ENCODE measurements around the gene DAP. TPM values are rescaled to one million over a fixed set of nuclear protein-coding genes. Genes with fewer than 3 reads are reported as not detected.

The DAP gene
- total RNA-seq, 1 experiment from 2014 or later: 138 TPM

DNA sequence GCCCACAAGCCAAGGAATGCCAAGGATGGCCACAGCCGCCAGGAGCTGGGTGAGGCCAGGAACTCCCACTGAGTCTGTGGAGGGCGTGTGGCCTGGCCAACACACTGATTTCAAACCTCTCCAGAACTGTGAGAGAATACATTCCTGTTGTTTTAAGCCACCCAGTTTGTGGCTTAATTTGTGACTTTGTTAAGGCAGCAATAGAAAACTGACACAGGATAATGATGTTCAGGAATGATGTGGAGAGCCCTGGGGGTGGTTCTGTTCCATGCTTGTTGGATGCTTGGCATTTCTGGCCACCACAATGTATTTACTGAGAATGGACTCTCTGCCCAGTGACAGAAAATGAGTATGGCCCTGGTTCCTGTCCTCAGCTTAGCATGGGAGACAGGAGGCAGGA, 82.8 kb downstream of the DAP start:
- CTCF ChIA-PET: no interaction called here
- intact Hi-C loops (cut with micrococcal nuclease; ENCODE audit: unreplicated experiment): no loop called here
- TF ChIP-seq, protein P1, sequence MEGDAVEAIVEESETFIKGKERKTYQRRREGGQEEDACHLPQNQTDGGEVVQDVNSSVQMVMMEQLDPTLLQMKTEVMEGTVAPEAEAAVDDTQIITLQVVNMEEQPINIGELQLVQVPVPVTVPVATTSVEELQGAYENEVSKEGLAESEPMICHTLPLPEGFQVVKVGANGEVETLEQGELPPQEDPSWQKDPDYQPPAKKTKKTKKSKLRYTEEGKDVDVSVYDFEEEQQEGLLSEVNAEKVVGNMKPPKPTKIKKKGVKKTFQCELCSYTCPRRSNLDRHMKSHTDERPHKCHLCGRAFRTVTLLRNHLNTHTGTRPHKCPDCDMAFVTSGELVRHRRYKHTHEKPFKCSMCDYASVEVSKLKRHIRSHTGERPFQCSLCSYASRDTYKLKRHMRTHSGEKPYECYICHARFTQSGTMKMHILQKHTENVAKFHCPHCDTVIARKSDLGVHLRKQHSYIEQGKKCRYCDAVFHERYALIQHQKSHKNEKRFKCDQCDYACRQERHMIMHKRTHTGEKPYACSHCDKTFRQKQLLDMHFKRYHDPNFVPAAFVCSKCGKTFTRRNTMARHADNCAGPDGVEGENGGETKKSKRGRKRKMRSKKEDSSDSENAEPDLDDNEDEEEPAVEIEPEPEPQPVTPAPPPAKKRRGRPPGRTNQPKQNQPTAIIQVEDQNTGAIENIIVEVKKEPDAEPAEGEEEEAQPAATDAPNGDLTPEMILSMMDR (IDR thresholded peaks at IDR 0.05; ENCODE audit: unreplicated experiment): no peak
- no peaks in the 10 kb centered on the region for H3K4me1 Mint-ChIP-seq (ENCODE audit: low read depth, unreplicated experiment)
- peaks cover 20% of the 10 kb centered on the region for H3K27me3 Mint-ChIP-seq (ENCODE audit: unreplicated experiment)
- no peak overlapping the region for H3K27ac Mint-ChIP-seq (ENCODE audit: unreplicated experiment)
- H3K9me3 Mint-ChIP-seq (ENCODE audit: low read depth, unreplicated experiment): no peaks in the 10 kb centered on the region
- no peak overlapping the region for H3K4me3 Mint-ChIP-seq (ENCODE audit: low read depth, unreplicated experiment)
- DNase-seq: no peak
- no TSS peak for BruUV-seq (replicated peaks)
- peaks cover 25% of the 10 kb centered on the region for H3K36me3 Mint-ChIP-seq (ENCODE audit: insufficient read depth, unreplicated experiment)

DNA sequence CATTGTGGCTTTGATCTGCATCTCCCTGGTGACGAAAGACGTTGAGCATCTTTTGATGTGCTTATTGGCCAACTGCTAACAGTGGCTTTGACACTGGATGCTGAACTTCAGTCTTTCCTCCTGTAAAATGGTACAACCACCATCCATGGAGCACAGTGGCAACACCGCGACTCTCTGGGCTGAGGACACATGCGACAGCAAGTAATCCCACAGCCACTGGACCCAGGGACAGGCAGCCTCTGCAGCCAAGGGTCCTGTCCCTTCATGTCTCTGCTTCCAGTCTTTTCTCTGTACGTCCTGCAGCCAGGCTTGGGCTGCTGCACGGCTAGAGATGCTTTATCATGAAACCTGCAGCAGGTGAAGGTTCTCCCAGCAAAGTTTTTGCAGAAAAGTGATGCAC, 83.5 kb downstream of the DAP start:
- Mint-ChIP-seq H3K9me3 (ENCODE audit: low read depth, unreplicated experiment) (no peaks in the 10 kb centered on the region), H3K27ac (ENCODE audit: unreplicated experiment) (no peak overlapping the region), H3K4me3 (ENCODE audit: low read depth, unreplicated experiment) (no peak overlapping the region), H3K36me3 (ENCODE audit: insufficient read depth, unreplicated experiment) (peaks cover 25% of the 10 kb centered on the region), H3K27me3 (ENCODE audit: unreplicated experiment) (peaks cover 20% of the 10 kb centered on the region), H3K4me1 (ENCODE audit: low read depth, unreplicated experiment) (no peaks in the 10 kb centered on the region)
- CTCF ChIA-PET: no interaction called here
- intact Hi-C loops (cut with micrococcal nuclease; ENCODE audit: unreplicated experiment): no loop called here
- no TSS peak for BruUV-seq (replicated peaks)
- TF ChIP-seq, protein P1 (IDR thresholded peaks at IDR 0.05; ENCODE audit: unreplicated experiment): no peak
- DNase-seq: no peak

DNA sequence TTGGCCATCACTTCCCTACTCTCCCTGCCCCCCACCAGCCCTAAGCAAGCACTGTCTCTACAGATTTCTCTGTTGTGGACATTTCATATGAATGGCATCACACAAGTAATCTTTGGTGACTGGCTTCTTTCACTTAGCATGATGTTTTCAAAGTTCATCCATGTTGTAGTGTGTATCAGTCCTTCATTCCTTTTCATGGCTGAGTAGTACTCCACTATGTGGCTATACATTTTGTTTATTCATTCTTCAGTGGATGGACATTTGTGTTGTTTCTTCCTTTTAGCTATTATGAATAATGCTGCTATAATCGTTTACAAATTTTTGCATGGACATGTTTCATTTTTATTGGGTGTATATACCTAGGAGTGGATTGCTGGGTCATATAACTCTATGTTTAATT, 84.1 kb downstream of the DAP start:
- DNase-seq: no peak
- Mint-ChIP-seq H3K36me3 (ENCODE audit: insufficient read depth, unreplicated experiment) (peaks cover 25% of the 10 kb centered on the region), H3K4me3 (ENCODE audit: low read depth, unreplicated experiment) (no peak overlapping the region), H3K27ac (ENCODE audit: unreplicated experiment) (peak overlapping the region; percentile 55), H3K9me3 (ENCODE audit: low read depth, unreplicated experiment) (no peaks in the 10 kb centered on the region), H3K4me1 (ENCODE audit: low read depth, unreplicated experiment) (no peaks in the 10 kb centered on the region), H3K27me3 (ENCODE audit: unreplicated experiment) (peaks cover 20% of the 10 kb centered on the region)
- intact Hi-C loops (cut with micrococcal nuclease; ENCODE audit: unreplicated experiment): no loop called here
- BruUV-seq (replicated peaks): no TSS peak
- CTCF ChIA-PET: no interaction called here
- TF ChIP-seq, protein P1 (IDR thresholded peaks at IDR 0.05; ENCODE audit: unreplicated experiment): no peak

DNA sequence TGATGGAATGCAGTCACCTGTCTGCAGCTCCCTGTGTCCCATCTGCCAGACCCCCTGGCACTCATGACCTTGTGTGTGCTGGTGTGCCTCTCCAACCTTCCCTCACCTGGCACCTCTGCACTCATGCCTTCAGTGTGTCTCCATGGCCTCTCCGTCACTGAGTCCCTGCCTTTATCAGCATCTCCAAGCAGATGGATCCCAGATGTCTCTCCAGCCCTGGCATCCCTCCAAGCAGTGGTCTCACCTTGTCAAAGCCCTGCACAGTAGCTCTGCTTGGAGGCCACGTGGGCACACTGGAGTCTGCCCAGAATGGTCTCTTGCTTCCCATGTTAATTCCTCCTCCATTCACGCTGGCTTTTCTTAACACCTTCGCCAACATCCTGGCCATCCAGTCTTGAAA, 84.8 kb downstream of the DAP start:
- CTCF ChIA-PET: no interaction called here
- BruUV-seq (replicated peaks): no TSS peak
- intact Hi-C loops (cut with micrococcal nuclease; ENCODE audit: unreplicated experiment): no loop called here
- TF ChIP-seq, protein P1 (IDR thresholded peaks at IDR 0.05; ENCODE audit: unreplicated experiment): no peak
- no peaks in the 10 kb centered on the region for H3K4me1 Mint-ChIP-seq (ENCODE audit: low read depth, unreplicated experiment)
- H3K27me3 Mint-ChIP-seq (ENCODE audit: unreplicated experiment): peaks cover 20% of the 10 kb centered on the region
- no peak for DNase-seq
- peaks cover 25% of the 10 kb centered on the region for H3K36me3 Mint-ChIP-seq (ENCODE audit: insufficient read depth, unreplicated experiment)
- peak overlapping the region; percentile 55 for H3K27ac Mint-ChIP-seq (ENCODE audit: unreplicated experiment)
- no peaks in the 10 kb centered on the region for H3K9me3 Mint-ChIP-seq (ENCODE audit: low read depth, unreplicated experiment)
- H3K4me3 Mint-ChIP-seq (ENCODE audit: low read depth, unreplicated experiment): no peak overlapping the region

Data from Calu3 (cell line).